ENCODE results near the gene REX1BD.

GRCh38 chr19:18551631-18552030, 37.0 kb upstream of the REX1BD start:
- no peak for TF ChIP-seq CTCF (IDR thresholded peaks at IDR 0.05; ENCODE audit: low read depth, low read length, poor library complexity, severe bottlenecking)
- TF ChIP-seq EZH2phosphoT487 (IDR thresholded peaks at IDR 0.05; ENCODE audit: borderline replicate concordance, low read length): no peak
